ENCODE data around the gene APOC3.

APOC3 gene

DNA sequence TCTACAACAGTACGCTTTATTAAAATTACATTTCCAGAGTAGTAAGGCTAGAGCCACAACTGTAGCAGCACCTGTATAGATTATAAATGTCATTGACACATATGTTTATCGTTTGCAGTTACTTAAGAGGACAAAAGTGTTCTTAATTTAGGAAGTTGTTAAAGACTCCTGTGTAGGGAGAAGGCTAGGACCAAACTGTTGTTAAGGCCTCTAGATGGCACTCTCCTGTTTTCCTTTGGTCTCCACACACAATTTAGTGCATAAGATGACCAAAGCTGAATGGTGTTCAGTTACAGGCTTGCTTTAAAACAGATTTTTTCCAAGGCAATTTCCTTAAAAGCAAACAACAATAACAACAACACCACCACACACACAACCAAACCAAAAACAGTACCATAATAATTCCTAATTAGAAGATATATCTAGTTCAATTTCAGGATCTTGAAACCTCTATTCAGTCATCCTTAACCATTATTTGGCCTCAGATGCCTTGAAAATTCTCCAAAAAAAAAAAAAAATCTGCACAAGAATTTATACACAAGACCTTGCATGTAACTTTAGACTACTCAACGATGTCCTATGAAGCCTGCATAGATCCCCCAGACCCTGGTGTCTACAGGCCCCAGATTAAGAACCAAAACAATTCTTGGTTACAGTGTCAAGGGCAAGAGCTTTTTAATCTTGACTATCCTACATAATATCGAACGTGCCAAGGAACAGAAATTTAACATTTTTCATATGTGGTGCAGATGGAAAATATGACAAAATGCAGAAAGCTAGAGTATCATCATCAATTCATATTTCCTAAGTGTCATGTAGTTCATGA lies 50.3 kb downstream of the APOC3 start:
- Histone ChIP-seq H3K27me3 (ENCODE audit: insufficient read depth, poor library complexity, severe bottlenecking) (no peaks in the 10 kb centered on the region), H3K4me3 (replicated peaks; ENCODE audit: insufficient read depth, low read length) (no peak overlapping the region), H3K27ac (replicated peaks) (no peak overlapping the region)
- DNase-seq (ENCODE audit: low read depth in 1 of 2, low spot score in 1 of 2), result peak; percentile 22 to 60
- TF ChIP-seq POLR2AphosphoS5 (IDR thresholded peaks at IDR 0.05; ENCODE audit: low read depth) (no peak), CTCF (IDR thresholded peaks at IDR 0.05; ENCODE audit: insufficient read depth, low read length) (peak; percentile 49)
- TF ChIP-seq, protein P1, sequence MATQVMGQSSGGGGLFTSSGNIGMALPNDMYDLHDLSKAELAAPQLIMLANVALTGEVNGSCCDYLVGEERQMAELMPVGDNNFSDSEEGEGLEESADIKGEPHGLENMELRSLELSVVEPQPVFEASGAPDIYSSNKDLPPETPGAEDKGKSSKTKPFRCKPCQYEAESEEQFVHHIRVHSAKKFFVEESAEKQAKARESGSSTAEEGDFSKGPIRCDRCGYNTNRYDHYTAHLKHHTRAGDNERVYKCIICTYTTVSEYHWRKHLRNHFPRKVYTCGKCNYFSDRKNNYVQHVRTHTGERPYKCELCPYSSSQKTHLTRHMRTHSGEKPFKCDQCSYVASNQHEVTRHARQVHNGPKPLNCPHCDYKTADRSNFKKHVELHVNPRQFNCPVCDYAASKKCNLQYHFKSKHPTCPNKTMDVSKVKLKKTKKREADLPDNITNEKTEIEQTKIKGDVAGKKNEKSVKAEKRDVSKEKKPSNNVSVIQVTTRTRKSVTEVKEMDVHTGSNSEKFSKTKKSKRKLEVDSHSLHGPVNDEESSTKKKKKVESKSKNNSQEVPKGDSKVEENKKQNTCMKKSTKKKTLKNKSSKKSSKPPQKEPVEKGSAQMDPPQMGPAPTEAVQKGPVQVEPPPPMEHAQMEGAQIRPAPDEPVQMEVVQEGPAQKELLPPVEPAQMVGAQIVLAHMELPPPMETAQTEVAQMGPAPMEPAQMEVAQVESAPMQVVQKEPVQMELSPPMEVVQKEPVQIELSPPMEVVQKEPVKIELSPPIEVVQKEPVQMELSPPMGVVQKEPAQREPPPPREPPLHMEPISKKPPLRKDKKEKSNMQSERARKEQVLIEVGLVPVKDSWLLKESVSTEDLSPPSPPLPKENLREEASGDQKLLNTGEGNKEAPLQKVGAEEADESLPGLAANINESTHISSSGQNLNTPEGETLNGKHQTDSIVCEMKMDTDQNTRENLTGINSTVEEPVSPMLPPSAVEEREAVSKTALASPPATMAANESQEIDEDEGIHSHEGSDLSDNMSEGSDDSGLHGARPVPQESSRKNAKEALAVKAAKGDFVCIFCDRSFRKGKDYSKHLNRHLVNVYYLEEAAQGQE (IDR thresholded peaks at IDR 0.05; ENCODE audit: insufficient replicate concordance, low read depth), result no peak

GRCh38 chr11:116881143-116881542 lies 51.4 kb downstream of the APOC3 start:
- no peak for DNase-seq (ENCODE audit: low read depth in 1 of 2, low spot score in 1 of 2)
- Histone ChIP-seq H3K27me3 (ENCODE audit: insufficient read depth, poor library complexity, severe bottlenecking) (no peaks in the 10 kb centered on the region), H3K4me3 (replicated peaks; ENCODE audit: insufficient read depth, low read length) (no peak overlapping the region), H3K27ac (replicated peaks) (no peak overlapping the region)
- TF ChIP-seq, protein P1 (IDR thresholded peaks at IDR 0.05; ENCODE audit: insufficient replicate concordance, low read depth), result no peak

DNA sequence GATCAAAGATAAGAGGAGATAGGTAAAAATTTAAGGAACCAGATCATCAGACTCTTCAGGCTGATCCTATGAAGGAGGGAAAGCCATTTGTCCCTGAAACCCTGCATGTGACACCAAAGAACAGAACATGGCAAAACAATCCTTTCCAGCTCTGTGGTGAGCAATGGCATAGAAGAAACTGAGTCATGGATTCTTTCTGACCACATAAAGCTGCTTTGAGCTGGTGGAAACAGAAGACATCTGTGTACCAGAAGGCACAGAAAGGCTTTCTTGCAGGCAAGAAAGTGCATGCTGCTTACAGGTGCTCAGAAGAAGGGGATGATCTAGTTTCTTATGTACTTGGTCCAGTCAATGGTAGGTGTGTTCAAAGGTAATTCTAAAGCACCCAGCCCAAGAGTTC lies 52.7 kb downstream of the APOC3 start:
- H3K27ac ChIP-seq (replicated peaks), result no peak overlapping the region
- no peaks in the 10 kb centered on the region for H3K27me3 ChIP-seq (ENCODE audit: insufficient read depth, poor library complexity, severe bottlenecking)
- TF ChIP-seq SPI1 (IDR thresholded peaks at IDR 0.05; ENCODE audit: borderline replicate concordance, low read depth) (no peak), POLR2AphosphoS5 (IDR thresholded peaks at IDR 0.05; ENCODE audit: low read depth) (no peak), GABPA (IDR thresholded peaks at IDR 0.05; ENCODE audit: low read depth) (no peak), CTCF (IDR thresholded peaks at IDR 0.05; ENCODE audit: insufficient read depth, low read length) (no peak)
- TF ChIP-seq, protein P1 (IDR thresholded peaks at IDR 0.05; ENCODE audit: insufficient replicate concordance, low read depth), result no peak
- H3K4me3 ChIP-seq (replicated peaks; ENCODE audit: insufficient read depth, low read length), result no peak overlapping the region
- DNase-seq (ENCODE audit: low read depth in 1 of 2, low spot score in 1 of 2), result peak in 1 of 2 experiments; percentile 21
